Naive thymus-derived CD4-positive, alpha-beta T cell (primary cell): Measurements from ENCODE around the gene THBS2. TPM values are rescaled to one million over a fixed set of nuclear protein-coding genes. Genes with fewer than 3 reads are reported as not detected.
"Not testable (repeated sequence)": the region's sequence is repeated elsewhere in the genome, so short reads cannot be mapped to it uniquely, and the experiment has no call there.

Source experiments
- ATAC-seq: fragments of 150-1000 bp; cut with Tn5 transposase; 2 replicates; pipeline ENCODE4 v1.10.0; 2021; ENCODE audit warnings: mild to moderate bottlenecking, moderate library complexity
- CTCF ChIA-PET: fragments of 350-600 bp; sonication (Branson Sonifier 250); formaldehyde crosslinking; loops from one replicate; lab custom pipeline; 2021; ENCODE audit warnings: antibody characterized with exemption; lab: Charles Lee
- POLR2A ChIA-PET: fragments of 350-600 bp; sonication (Branson Sonifier 250); formaldehyde crosslinking; loops from one replicate; lab custom pipeline; 2021; ENCODE audit warnings: antibody characterized with exemption, inconsistent platforms; lab: Charles Lee
- DNase-seq, 9 donors: peaks; one replicate each; pipeline versions ENCODE4 v3.0.0 to v3.0.0-alpha.2; 2020 to 2022; ENCODE audit warnings: mixed read lengths in 1 of 9
- H3K27ac ChIP-seq: one replicate; pipeline ENCODE4 v1.7.0; 2013; ENCODE audit warnings: mild to moderate bottlenecking, low read depth, low read length, moderate library complexity
- H3K27me3 ChIP-seq, 2 donors: one replicate each; pipeline ENCODE4 v1.7.0; 2013; ENCODE audit warnings: low read length in 2 of 2, mild to moderate bottlenecking in 2 of 2, moderate library complexity in 2 of 2; ENCODE audit not compliant: control insufficient read depth in 2 of 2, insufficient read depth in 2 of 2
- H3K36me3 ChIP-seq, 3 experiments: 1 replicate in 2 of 3; 2 replicates in 1 of 3; pipeline ENCODE4 v1.7.0; 2013; ENCODE audit warnings: low read length in 3 of 3, mild to moderate bottlenecking in 3 of 3, moderate library complexity in 1 of 3; ENCODE audit not compliant: insufficient read depth in 3 of 3, control insufficient read depth in 2 of 3
- H3K4me1 ChIP-seq, 2 donors: one replicate each; pipeline ENCODE4 v1.7.0; 2013; ENCODE audit warnings: low read length in 2 of 2, mild to moderate bottlenecking in 2 of 2, moderate library complexity in 1 of 2; ENCODE audit not compliant: control insufficient read depth in 2 of 2, insufficient read depth in 2 of 2
- H3K4me3 ChIP-seq: 2 replicates; pipeline ENCODE4 v1.7.0; 2013; ENCODE audit warnings: mild to moderate bottlenecking, low read length
- H3K9me3 ChIP-seq, 3 experiments: 1 replicate in 2 of 3; 2 replicates in 1 of 3; pipeline ENCODE4 v1.7.0; 2013; ENCODE audit warnings: low read length in 3 of 3; ENCODE audit not compliant: control insufficient read depth in 2 of 3
- H3K27ac Mint-ChIP-seq, 9 donors: one replicate each; pipeline ENCODE4 v1.8.0; 2020 to 2022; ENCODE audit warnings: mixed read lengths in 9 of 9, mild to moderate bottlenecking in 8 of 9, moderate library complexity in 5 of 9, inconsistent platforms in 2 of 9
- H3K27me3 Mint-ChIP-seq, 5 donors: one replicate each; pipeline ENCODE4 v1.8.0; 2021 to 2022; ENCODE audit warnings: mixed read lengths in 5 of 5, mild to moderate bottlenecking in 1 of 5
- H3K36me3 Mint-ChIP-seq, 5 donors: one replicate each; pipeline ENCODE4 v1.8.0; 2020 to 2022; ENCODE audit warnings: mixed read lengths in 5 of 5, mild to moderate bottlenecking in 3 of 5, inconsistent platforms in 1 of 5
- H3K4me1 Mint-ChIP-seq, 7 donors: one replicate each; pipeline ENCODE4 v1.8.0; 2020 to 2022; ENCODE audit warnings: mixed read lengths in 7 of 7, mild to moderate bottlenecking in 3 of 7, inconsistent platforms in 1 of 7
- H3K4me3 Mint-ChIP-seq, 10 donors: one replicate each; pipeline ENCODE4 v1.8.0; 2020 to 2022; ENCODE audit warnings: mild to moderate bottlenecking in 10 of 10, mixed read lengths in 10 of 10, moderate library complexity in 6 of 10, inconsistent platforms in 2 of 10
- H3K9me3 Mint-ChIP-seq, 11 donors: one replicate each; pipeline ENCODE4 v1.8.0; 2020 to 2022; ENCODE audit warnings: mixed read lengths in 11 of 11, mild to moderate bottlenecking in 4 of 11, inconsistent platforms in 1 of 11, moderate library complexity in 1 of 11
- intact Hi-C, 2 donors: fragments of 100-400 bp; cut with micrococcal nuclease; formaldehyde crosslinking; loops; one replicate each; pipeline ENCODE4 v1.15.1; 2023
- polyA plus RNA-seq, 2 donors: library from polyadenylated mRNA; unstranded; fragments of 300-500 nt; fragmentation: Illumina TruSeq; gene quantifications; one replicate each; pipeline ENCODE4 v1.2.3, GENCODE V29; 2021
- total RNA-seq, 6 experiments: library from RNA in 5 of 6; stranded (reverse) in 5 of 6; gene quantifications; 1 replicate in 5 of 6; 2 replicates in 1 of 6; pipeline ENCODE4 v1.2.3 and lab custom pipeline; 2021 to 2026

The THBS2 gene
- total and polyA plus RNA-seq, 7 experiments from 2014 or later, result 0.08 TPM; not detected in 6

DNA sequence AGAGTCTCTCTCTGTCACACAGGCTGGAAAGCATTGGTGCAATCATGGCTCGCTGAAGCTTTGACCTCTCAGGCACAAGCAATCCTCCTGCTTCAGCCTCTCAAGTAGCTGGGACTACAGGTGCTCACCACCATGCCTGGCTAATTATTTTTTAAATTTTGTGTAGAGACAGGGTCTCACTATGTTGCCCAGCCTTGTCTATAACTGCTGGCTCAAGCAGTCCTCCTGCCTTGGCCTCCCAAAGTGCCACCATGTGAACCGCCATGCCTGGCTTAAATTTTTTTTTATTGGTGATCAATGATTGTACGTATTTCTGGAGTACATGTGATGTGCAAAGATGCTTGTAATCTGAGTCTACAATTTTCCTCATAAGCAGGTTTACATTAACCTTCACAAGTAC lies 54.8 kb downstream of the THBS2 start:
- Mint-ChIP-seq H3K9me3 (peaks cover 0 to 3% (median 0%) of the 10 kb centered on the region in 11 donors), H3K4me1 (no peaks in the 10 kb centered on the region), H3K27me3 (peaks cover 0 to 5% (median under 1%) of the 10 kb centered on the region in 5 donors), H3K36me3 (no peaks in the 10 kb centered on the region), H3K27ac (no peak overlapping the region), H3K4me3 (no peak overlapping the region)
- Histone ChIP-seq H3K27me3 (no peaks in the 10 kb centered on the region), H3K4me3 (no peak overlapping the region), H3K27ac (no peak overlapping the region), H3K4me1 (no peaks in the 10 kb centered on the region), H3K9me3 (no peaks in the 10 kb centered on the region), H3K36me3 (no peaks in the 10 kb centered on the region)
- ChIA-PET POLR2A (no interaction called here), CTCF (no interaction called here)
- intact Hi-C loops, result no loop called here
- ATAC-seq (no peak), DNase-seq (no peak)

DNA sequence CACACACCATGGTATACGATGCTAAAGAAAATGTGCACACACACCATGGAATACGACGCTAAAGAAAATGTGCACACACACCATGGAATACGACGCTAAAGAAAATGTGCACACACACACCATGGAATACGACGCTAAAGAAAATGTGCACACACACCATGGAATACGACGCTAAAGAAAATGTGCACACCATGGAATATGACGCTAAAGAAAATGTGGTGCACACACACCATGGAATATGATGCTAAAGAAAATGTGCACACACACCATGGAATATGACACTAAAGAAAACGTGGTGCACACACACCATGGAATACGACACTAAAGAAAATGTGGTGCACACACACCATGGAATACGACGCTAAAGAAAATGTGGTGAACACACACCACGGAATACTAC lies 55.7 kb downstream of the THBS2 start:
- H3K4me3 Mint-ChIP-seq, DNase-seq, H3K9me3 ChIP-seq, POLR2A ChIA-PET, H3K4me3 ChIP-seq, H3K27ac ChIP-seq, intact Hi-C loops, H3K27ac Mint-ChIP-seq, H3K27me3 ChIP-seq, H3K36me3 ChIP-seq, H3K9me3 Mint-ChIP-seq, CTCF ChIA-PET, H3K4me1 Mint-ChIP-seq, H3K36me3 Mint-ChIP-seq, H3K4me1 ChIP-seq, ATAC-seq: not testable (repeated sequence)
- H3K27me3 Mint-ChIP-seq, result peaks cover 0 to 15% (median 9%) of the 10 kb centered on the region in 5 donors

DNA sequence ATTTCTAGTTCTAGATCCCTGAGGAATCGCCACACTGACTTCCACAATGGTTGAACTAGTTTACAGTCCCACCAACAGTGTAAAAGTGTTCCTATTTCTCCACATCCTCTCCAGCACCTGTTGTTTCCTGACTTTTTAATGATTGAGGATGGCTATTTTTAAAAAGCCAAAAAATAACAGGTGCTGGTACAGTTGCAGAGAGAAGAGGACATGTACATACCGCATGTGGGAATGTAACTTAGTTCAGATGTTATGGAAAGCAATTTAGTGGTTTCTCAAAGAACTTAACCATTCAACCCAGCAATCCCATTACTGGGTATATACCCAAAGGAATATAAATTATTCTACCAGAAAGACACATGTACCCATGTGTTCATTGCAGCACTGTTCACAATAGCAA lies 57.4 kb downstream of the THBS2 start:
- H3K4me1 ChIP-seq, H3K36me3 Mint-ChIP-seq, POLR2A ChIA-PET, H3K36me3 ChIP-seq, H3K27ac Mint-ChIP-seq, DNase-seq, H3K9me3 ChIP-seq, H3K27ac ChIP-seq, ATAC-seq, H3K27me3 ChIP-seq, H3K4me3 Mint-ChIP-seq, CTCF ChIA-PET, intact Hi-C loops, H3K4me3 ChIP-seq, H3K4me1 Mint-ChIP-seq: not testable (repeated sequence)
- H3K9me3 Mint-ChIP-seq, result peaks cover 0 to 10% (median 0%) of the 10 kb centered on the region in 11 donors
- H3K27me3 Mint-ChIP-seq, result peaks cover 0 to 20% (median 15%) of the 10 kb centered on the region in 5 donors

DNA sequence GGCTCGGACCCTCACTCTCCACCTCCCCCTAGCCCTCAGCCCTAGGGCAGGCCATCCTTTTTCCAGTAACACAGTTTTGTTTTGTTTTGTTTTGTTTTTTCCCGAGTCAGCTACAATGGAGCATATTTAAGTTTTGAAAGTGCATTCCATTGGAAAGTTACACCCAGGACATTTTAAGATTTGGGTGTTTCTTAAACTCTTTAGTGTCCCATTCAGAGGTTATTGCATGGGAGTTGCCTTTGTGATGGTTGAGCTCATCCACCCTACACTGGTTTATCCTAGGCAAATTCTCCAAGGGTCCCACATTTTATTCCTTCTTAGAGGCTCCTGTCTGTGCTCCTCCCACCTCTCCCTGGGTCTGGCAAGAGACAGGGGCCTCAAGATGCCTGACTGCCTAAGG lies 58.9 kb downstream of the THBS2 start:
- no peaks in the 10 kb centered on the region for H3K4me1 Mint-ChIP-seq
- H3K4me3 Mint-ChIP-seq, result no peak overlapping the region
- no peaks in the 10 kb centered on the region for H3K36me3 ChIP-seq
- H3K27ac Mint-ChIP-seq, result no peak overlapping the region
- ChIA-PET CTCF (no interaction called here), POLR2A (no interaction called here)
- intact Hi-C loops, result no loop called here
- H3K27ac ChIP-seq, result no peak overlapping the region
- H3K9me3 Mint-ChIP-seq, result peaks cover 0 to 13% (median 0%) of the 10 kb centered on the region in 11 donors
- H3K4me1 ChIP-seq, result no peaks in the 10 kb centered on the region
- no peak for DNase-seq
- peaks cover 0 to 20% (median 17%) of the 10 kb centered on the region in 5 donors for H3K27me3 Mint-ChIP-seq
- peaks cover 0 to 4% (median 0%) of the 10 kb centered on the region in 5 donors for H3K36me3 Mint-ChIP-seq
- H3K4me3 ChIP-seq, result no peak overlapping the region
- no peaks in the 10 kb centered on the region for H3K27me3 ChIP-seq
- no peak for ATAC-seq
- H3K9me3 ChIP-seq, result no peaks in the 10 kb centered on the region

DNA sequence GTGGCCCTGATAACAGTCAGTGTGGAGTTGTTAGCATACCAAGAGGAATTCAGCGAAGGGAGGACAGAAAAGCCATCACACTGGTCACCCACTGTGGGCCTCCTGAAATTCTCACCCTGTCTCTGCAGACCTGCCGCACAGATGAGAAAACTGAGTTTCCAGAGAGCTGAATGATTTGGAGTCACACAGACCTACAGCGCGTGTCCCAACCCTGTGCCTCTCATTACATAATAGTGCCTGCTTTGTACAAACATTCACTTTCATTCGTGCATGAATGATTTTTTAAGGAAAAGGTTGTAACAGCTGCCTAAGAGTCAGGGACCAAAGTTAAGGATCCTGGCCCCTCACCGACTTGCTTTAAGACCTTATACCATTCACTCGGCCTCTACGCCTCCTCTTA lies 62.7 kb downstream of the THBS2 start:
- no peaks in the 10 kb centered on the region for H3K4me1 Mint-ChIP-seq
- peaks cover 0 to 19% (median 17%) of the 10 kb centered on the region in 5 donors for H3K27me3 Mint-ChIP-seq
- POLR2A ChIA-PET, result no interaction called here
- peaks cover 0 to 13% (median 0%) of the 10 kb centered on the region in 11 donors for H3K9me3 Mint-ChIP-seq
- intact Hi-C loops, result no loop called here
- no peak overlapping the region for H3K4me3 ChIP-seq
- CTCF ChIA-PET, result no interaction called here
- H3K36me3 ChIP-seq, result no peaks in the 10 kb centered on the region
- H3K4me3 Mint-ChIP-seq, result no peak overlapping the region
- no peaks in the 10 kb centered on the region for H3K27me3 ChIP-seq
- H3K36me3 Mint-ChIP-seq, result peaks cover 0 to 4% (median 0%) of the 10 kb centered on the region in 5 donors
- no peak overlapping the region for H3K27ac Mint-ChIP-seq
- no peak for DNase-seq
- no peaks in the 10 kb centered on the region for H3K9me3 ChIP-seq
- no peak for ATAC-seq
- no peaks in the 10 kb centered on the region for H3K4me1 ChIP-seq
- no peak overlapping the region for H3K27ac ChIP-seq

DNA sequence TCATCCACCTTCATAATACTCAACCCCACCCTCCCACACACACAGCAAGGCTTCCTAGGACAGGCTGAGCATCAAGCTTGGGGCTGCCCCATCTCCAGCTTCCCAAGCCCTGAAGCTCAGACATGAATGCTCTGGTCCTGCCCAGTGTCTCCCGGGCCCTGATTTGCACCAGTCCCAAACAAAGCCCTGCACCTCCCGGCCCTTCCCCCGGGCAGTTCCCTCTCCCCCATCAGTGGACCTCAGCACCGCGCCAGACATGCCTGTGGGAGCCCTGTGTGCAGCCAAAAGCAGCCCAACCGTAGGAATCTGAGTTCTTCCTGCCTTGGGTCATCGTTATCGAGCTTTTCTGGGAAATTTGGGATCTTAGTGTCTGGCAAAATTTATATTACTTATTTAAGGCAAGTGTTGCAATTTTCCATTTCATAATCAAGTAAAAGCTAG lies 63.5 kb downstream of the THBS2 start:
- Mint-ChIP-seq H3K27me3 (peaks cover 0 to 19% (median 17%) of the 10 kb centered on the region in 5 donors), H3K27ac (no peak overlapping the region), H3K9me3 (peaks cover 0 to 13% (median 0%) of the 10 kb centered on the region in 11 donors), H3K4me1 (no peaks in the 10 kb centered on the region), H3K4me3 (no peak overlapping the region), H3K36me3 (peaks cover 0 to 4% (median 0%) of the 10 kb centered on the region in 5 donors)
- H3K27ac ChIP-seq, result no peak overlapping the region
- ChIA-PET POLR2A (no interaction called here), CTCF (no interaction called here)
- H3K36me3 ChIP-seq, result no peaks in the 10 kb centered on the region
- H3K4me1 ChIP-seq, result no peaks in the 10 kb centered on the region
- ATAC-seq (no peak), DNase-seq (no peak)
- H3K27me3 ChIP-seq, result no peaks in the 10 kb centered on the region
- intact Hi-C loops, result no loop called here
- H3K9me3 ChIP-seq, result no peaks in the 10 kb centered on the region
- no peak overlapping the region for H3K4me3 ChIP-seq

DNA sequence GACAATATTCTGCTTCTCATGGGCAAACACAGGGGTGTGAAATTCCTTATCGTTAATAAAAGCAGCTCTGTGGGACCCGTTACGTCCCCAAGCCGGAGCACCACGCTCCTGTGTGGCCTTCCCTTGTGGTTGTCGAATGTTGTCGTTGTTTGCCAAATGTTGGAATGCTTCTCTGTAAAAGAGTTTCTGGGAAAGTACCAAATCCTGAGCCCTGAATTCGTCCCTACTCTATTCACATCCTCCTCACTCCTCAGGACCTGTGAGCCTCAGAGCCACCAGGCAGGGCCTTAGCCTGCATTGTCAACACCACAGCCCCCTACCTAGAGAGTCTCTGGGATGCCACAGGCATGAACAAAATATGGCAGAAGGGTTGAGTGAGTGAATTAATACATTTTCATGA lies 64.0 kb downstream of the THBS2 start:
- Histone ChIP-seq H3K27ac (no peak overlapping the region), H3K9me3 (no peaks in the 10 kb centered on the region), H3K27me3 (no peaks in the 10 kb centered on the region), H3K36me3 (no peaks in the 10 kb centered on the region), H3K4me3 (no peak overlapping the region), H3K4me1 (no peaks in the 10 kb centered on the region)
- H3K9me3 Mint-ChIP-seq, result peaks cover 0 to 13% (median 0%) of the 10 kb centered on the region in 11 donors
- no peaks in the 10 kb centered on the region for H3K4me1 Mint-ChIP-seq
- intact Hi-C loops, result no loop called here
- ATAC-seq (no peak), DNase-seq (no peak)
- H3K27ac Mint-ChIP-seq, result no peak overlapping the region
- POLR2A ChIA-PET, result no interaction called here
- CTCF ChIA-PET, result no interaction called here
- peaks cover 0 to 17% (median 15%) of the 10 kb centered on the region in 5 donors for H3K27me3 Mint-ChIP-seq
- H3K36me3 Mint-ChIP-seq, result peaks cover 0 to 4% (median 0%) of the 10 kb centered on the region in 5 donors
- no peak overlapping the region for H3K4me3 Mint-ChIP-seq
